ENCODE data around the gene TMEM132D.

TMEM132D gene

DNA sequence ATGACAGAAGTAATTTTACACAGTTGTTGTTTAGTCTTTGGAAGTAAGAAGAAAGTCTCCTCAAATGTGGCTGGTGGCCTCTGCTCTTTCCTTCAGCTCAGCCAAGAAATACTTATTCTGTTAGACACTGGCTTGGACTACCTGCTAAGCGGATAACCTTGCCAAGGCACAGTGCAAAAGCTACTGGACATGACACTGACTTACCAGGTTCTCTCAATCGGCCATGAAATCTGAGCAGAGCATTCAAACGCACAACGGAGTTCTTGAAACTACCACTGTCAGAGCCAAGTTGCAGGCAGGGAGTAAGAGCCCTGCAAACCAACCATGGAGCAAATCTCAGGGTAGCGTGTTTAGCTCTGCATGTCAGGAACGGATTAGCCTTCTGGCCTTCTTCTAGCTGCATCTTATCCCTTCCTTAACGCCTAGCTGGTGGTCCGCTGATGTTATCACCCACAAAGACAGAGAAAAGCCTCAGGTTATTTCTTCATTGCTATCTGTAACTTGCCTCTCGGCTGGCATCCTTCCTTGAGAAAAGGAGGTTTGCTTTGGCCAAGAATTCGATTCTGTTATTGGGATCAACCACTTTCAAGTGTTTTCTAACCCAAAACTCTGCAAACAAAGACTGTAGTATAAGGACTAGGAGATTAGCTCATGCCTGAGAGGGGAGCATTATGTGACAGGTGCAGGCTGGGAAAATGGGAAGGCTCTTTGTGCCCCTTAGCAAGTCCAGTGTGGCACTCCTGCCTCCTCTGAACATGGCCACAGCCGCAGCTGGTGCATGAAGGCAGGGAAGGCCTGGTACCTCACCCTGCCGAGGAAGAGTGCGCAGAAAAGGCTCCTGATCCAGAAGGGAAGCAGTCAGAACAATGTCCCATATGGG is 827.1 kb downstream of the TMEM132D start:
- no peak overlapping the region for H3K4me3 ChIP-seq (replicated peaks in 1 of 2; ENCODE audit: low read depth in 2 of 2, low read length in 2 of 2)
- TF ChIP-seq, protein P1, sequence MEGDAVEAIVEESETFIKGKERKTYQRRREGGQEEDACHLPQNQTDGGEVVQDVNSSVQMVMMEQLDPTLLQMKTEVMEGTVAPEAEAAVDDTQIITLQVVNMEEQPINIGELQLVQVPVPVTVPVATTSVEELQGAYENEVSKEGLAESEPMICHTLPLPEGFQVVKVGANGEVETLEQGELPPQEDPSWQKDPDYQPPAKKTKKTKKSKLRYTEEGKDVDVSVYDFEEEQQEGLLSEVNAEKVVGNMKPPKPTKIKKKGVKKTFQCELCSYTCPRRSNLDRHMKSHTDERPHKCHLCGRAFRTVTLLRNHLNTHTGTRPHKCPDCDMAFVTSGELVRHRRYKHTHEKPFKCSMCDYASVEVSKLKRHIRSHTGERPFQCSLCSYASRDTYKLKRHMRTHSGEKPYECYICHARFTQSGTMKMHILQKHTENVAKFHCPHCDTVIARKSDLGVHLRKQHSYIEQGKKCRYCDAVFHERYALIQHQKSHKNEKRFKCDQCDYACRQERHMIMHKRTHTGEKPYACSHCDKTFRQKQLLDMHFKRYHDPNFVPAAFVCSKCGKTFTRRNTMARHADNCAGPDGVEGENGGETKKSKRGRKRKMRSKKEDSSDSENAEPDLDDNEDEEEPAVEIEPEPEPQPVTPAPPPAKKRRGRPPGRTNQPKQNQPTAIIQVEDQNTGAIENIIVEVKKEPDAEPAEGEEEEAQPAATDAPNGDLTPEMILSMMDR (IDR thresholded peaks at IDR 0.05; ENCODE audit: low read depth, low read length), result no peak
- DNase-seq (ENCODE audit: low read depth in 2 of 2), result no peak

DNA sequence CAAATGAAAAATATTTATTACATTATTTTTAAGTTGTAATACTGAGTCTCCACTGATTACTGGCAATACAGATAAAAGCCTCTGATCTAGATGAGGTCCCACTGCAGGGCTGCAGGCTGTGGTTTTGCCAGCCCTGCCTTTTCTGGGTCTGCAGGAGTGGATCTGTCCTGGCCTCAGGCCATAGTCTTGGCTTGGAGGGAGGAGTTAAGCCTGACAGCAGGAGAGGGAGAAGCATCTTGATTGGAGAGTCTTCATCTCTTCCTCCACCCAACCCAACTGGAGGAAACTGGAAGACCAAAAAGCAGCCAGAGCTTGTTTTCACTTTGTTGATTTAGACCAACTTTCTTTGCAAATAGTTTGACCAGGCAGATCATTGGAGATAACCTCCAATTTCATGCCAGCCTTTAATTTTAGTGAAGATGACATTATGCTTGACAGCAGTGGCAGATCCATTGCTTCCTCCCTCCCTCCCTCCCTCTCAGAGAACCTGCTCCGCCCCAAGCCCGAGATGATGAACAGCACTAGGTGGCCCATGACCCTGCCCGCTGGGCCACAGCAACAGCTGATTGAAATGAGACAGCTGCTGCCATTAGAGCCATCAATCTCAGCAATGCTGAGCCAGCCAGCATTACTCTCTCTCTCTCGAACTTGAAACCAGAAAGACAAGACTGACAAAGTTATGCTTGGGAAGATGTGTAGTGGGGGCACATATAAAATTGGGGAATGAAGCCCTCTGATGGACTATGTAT is 828.2 kb downstream of the TMEM132D start:
- TF ChIP-seq, protein P1 (IDR thresholded peaks at IDR 0.05; ENCODE audit: low read depth, low read length), result no peak

DNA sequence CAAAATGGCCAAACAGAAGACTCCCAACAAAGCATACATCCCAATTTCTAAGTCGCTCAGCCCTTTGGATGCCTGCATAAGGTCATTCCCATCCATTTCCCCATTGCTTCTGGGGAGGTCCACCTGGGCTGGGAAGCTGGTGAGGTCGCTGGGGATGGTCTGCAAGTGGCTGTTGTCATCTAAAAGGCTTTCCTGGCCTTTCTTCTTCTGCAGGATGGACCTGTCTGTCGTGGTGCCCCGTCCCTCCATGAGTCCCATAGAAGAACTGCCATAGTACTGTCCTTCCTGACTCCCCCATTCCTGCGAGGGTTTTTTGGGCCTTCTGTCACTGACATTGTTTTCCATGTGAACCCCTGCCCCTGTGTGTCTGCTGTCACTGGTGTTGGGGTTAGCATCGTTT is 829.4 kb downstream of the TMEM132D start:
- no peak for DNase-seq (ENCODE audit: low read depth in 2 of 2)
- H3K4me3 ChIP-seq (replicated peaks in 1 of 2; ENCODE audit: low read depth in 2 of 2, low read length in 2 of 2), result no peak overlapping the region
- TF ChIP-seq, protein P1 (IDR thresholded peaks at IDR 0.05; ENCODE audit: low read depth, low read length), result no peak

More for the DNA sequence above, 828.2 kb downstream of the TMEM132D start:
- DNase-seq (ENCODE audit: low read depth in 2 of 2), result no peak
- no peak overlapping the region for H3K4me3 ChIP-seq (replicated peaks in 1 of 2; ENCODE audit: low read depth in 2 of 2, low read length in 2 of 2)

DNA sequence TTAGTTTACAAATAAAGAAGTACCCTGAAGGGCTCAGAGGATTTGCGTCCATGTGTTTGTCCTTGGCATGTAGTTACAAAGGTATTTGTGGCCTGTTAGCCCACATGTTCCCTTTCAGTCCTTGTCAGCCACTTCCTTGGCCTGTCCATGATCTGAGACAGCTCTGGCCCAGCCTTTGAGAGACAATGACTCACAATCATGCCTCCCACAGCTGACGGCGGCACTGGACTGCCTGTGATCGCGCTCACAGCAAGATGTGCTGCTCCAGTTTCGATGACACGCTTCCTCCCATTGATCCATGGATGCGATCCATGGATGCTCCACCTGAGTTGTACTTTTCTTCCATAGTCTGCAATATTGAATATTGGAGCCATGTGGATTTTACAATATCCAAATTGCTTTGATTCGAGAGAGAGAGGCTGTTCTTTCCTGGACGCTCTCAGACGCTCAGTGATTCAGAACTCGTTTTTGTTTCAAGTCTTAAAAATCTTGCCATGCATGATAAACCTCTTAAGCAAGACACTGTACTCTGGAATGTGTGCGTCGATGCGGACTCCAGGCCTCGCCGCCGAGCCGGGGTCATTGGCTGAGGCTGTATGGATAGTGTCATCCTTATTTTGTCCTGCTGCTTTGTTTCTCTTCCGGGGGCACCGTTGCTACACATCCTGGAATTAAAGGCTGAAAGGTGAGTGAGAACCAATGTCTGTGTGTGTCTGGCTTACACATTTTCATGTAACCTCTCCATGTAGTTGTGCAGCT is 830.5 kb downstream of the TMEM132D start:
- DNase-seq (ENCODE audit: low read depth in 2 of 2), result no peak
- TF ChIP-seq, protein P1 (IDR thresholded peaks at IDR 0.05; ENCODE audit: low read depth, low read length), result no peak
- no peak overlapping the region for H3K4me3 ChIP-seq (replicated peaks in 1 of 2; ENCODE audit: low read depth in 2 of 2, low read length in 2 of 2)

DNA sequence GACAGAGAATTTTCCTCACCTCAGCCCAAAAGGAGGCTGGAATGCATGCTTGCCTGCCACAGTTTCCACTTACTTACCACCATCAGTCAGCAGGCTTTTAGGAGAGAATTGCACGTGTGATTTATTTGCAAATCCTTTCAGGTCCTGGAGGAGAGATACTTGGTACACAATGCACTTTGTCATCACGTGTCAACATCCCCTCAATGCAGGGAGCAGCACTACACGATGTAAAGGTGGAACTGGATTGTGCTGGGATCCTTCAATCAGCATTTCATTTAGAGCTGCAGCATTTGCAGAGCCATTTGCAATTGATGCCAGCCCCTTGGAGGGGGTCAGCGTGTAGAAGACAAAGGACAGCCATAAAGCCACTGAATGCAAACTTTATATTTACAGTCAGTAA is 832.5 kb downstream of the TMEM132D start:
- no peak for DNase-seq (ENCODE audit: low read depth in 2 of 2)
- H3K4me3 ChIP-seq (replicated peaks in 1 of 2; ENCODE audit: low read depth in 2 of 2, low read length in 2 of 2), result no peak overlapping the region
- TF ChIP-seq, protein P1 (IDR thresholded peaks at IDR 0.05; ENCODE audit: low read depth, low read length), result no peak

DNA sequence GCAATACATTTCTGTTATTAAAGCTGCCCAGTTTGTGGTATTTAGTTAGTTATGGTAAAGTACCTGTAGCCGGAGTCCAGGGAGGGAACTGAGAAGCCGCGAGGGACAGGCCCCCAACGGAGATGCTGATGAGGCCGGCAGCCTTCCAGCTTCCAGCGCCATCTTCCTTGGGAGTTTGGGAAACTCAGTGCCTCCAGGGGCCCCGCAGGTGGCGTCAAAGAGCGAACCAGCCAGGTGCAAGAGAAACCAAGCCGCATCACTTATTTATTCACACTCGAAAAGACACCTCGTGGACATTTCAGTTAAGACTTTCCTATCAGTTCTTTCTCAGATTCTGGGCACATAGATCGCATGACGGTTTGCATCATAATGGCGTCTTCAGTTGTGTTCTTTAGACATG is 833.9 kb downstream of the TMEM132D start:
- DNase-seq (ENCODE audit: low read depth in 2 of 2), result no peak
- TF ChIP-seq, protein P1 (IDR thresholded peaks at IDR 0.05; ENCODE audit: low read depth, low read length), result no peak
- no peak overlapping the region for H3K4me3 ChIP-seq (replicated peaks in 1 of 2; ENCODE audit: low read depth in 2 of 2, low read length in 2 of 2)
